Esophagus muscularis mucosa (tissue), 4 donors: ENCODE data around the gene ARL15. TPM values are rescaled to one million over a fixed set of nuclear protein-coding genes. Genes with fewer than 3 reads are reported as not detected.

Experiments used
- DNase-seq: peaks from one replicate; pipeline ENCODE4 v3.0.0-alpha.2; 2017; ENCODE audit errors: extremely low spot score
- H3K27ac ChIP-seq, 4 donors: fragments of 200-600 bp; sonication (generic); replicated peaks in 1 of 4; 1 replicate in 3 of 4; 2 replicates in 1 of 4; pipeline ENCODE4 v1.5.1; 2016 to 2019; ENCODE audit warnings: mild to moderate bottlenecking in 1 of 4
- H3K27me3 ChIP-seq, 4 donors: fragments of 200-600 bp; sonication (generic); one replicate each; pipeline versions ENCODE4 v1.5.1 to v1.6.0; 2016 to 2019
- H3K36me3 ChIP-seq, 4 donors: fragments of 200-600 bp; sonication (generic); one replicate each; pipeline ENCODE4 v1.5.1; 2016 to 2019
- H3K4me1 ChIP-seq, 4 donors: fragments of 200-600 bp; sonication (generic); one replicate each; pipeline ENCODE4 v1.5.1; 2016 to 2019
- H3K4me3 ChIP-seq, 4 donors: fragments of 200-600 bp; sonication (generic); 1 replicate in 2 of 4; 2 replicates in 2 of 4; pipeline ENCODE4 v1.5.1; 2016 to 2019; ENCODE audit warnings: mild to moderate bottlenecking in 4 of 4, moderate library complexity in 1 of 4
- H3K9me3 ChIP-seq, 4 donors: fragments of 200-600 bp; sonication (generic); 1 replicate in 3 of 4; 2 replicates in 1 of 4; pipeline ENCODE4 v1.5.1; 2016 to 2019
- CTCF ChIP-seq, 3 experiments: fragments of 200-600 bp in 2 of 3; fragments of 450-650 bp in 1 of 3; sonication (generic) in 2 of 3; IDR thresholded peaks; one replicate each; pipeline ENCODE4 v1.5.1; 2017 to 2019; ENCODE audit warnings: antibody characterized with exemption in 3 of 3, mild to moderate bottlenecking in 2 of 3, moderate library complexity in 1 of 3
- EP300 ChIP-seq: sonication (generic); formaldehyde crosslinking; IDR thresholded peaks from one replicate; pipeline ENCODE4 v1.6.1; 2017; ENCODE audit warnings: antibody characterized with exemption
- POLR2A ChIP-seq: fragments of 450-650 bp; IDR thresholded peaks from one replicate; pipeline ENCODE4 v1.6.1; 2017; ENCODE audit warnings: antibody characterized with exemption, moderate library complexity, mild to moderate bottlenecking, low read depth
- POLR2AphosphoS5 ChIP-seq, 2 donors: sonication (generic); formaldehyde crosslinking; IDR thresholded peaks; one replicate each; pipeline ENCODE4 v1.6.1; 2017; ENCODE audit warnings: antibody characterized with exemption in 2 of 2
- WGBS: methylation state at CpG from one replicate; pipeline ENCODE4 v1.1.5; 2018; 5-methylcytosine and 5-hydroxymethylcytosine counted together
- intact Hi-C: fragments of 100-400 bp; cut with DNase I; formaldehyde crosslinking; loops from one replicate; pipeline ENCODE4 v1.15.1; 2023
- total RNA-seq, 4 donors: library from RNA; depleted of rRNA; stranded (reverse); fragments of >200 nt; gene quantifications; one replicate each; pipeline versions ENCODE4 v1.1.0 to v1.2.1, GENCODE V29; 2016

Gene ARL15
- total RNA-seq, 4 donors from 2014 or later, result 11.6 to 21.6 (median 16.5) TPM

GRCh38 chr5:53915120-53915519 lies 395.3 kb downstream of the ARL15 start:
- Histone ChIP-seq H3K36me3 (no peaks in the 10 kb centered on the region), H3K4me1 (no peaks in the 10 kb centered on the region), H3K4me3 (no peak overlapping the region), H3K9me3 (no peaks in the 10 kb centered on the region), H3K27me3 (no peaks in the 10 kb centered on the region), H3K27ac (no peak overlapping the region)
- TF ChIP-seq EP300, result no peak
- TF ChIP-seq POLR2A, result no peak
- TF ChIP-seq CTCF (IDR thresholded peaks at IDR 0.05), result no peak
- TF ChIP-seq POLR2AphosphoS5 (IDR thresholded peaks at IDR 0.05), result no peak
- WGBS, result 94% methylated on average over 1 of the region's 1 CpG
- no peak for DNase-seq
- intact Hi-C loops, result no loop called here

GRCh38 chr5:53913941-53914340 lies 396.4 kb downstream of the ARL15 start:
- Histone ChIP-seq H3K4me3 (no peak overlapping the region), H3K9me3 (no peaks in the 10 kb centered on the region), H3K36me3 (no peaks in the 10 kb centered on the region), H3K4me1 (no peaks in the 10 kb centered on the region), H3K27me3 (no peaks in the 10 kb centered on the region), H3K27ac (no peak overlapping the region)
- TF ChIP-seq EP300 (no peak), POLR2AphosphoS5 (IDR thresholded peaks at IDR 0.05) (no peak), POLR2A (no peak), CTCF (IDR thresholded peaks at IDR 0.05) (no peak)
- no peak for DNase-seq
- WGBS, result 76% methylated on average over 1 of the region's 1 CpG
- intact Hi-C loops, result no loop called here

GRCh38 chr5:53908757-53909156 lies 401.6 kb downstream of the ARL15 start:
- Histone ChIP-seq H3K27me3 (no peaks in the 10 kb centered on the region), H3K36me3 (no peaks in the 10 kb centered on the region), H3K9me3 (no peaks in the 10 kb centered on the region), H3K4me3 (no peak overlapping the region), H3K4me1 (no peaks in the 10 kb centered on the region), H3K27ac (no peak overlapping the region)
- TF ChIP-seq POLR2A (no peak), POLR2AphosphoS5 (IDR thresholded peaks at IDR 0.05) (no peak), EP300 (no peak), CTCF (IDR thresholded peaks at IDR 0.05) (no peak)
- WGBS, result 95% methylated on average over 2 of the region's 2 CpGs
- intact Hi-C loops, result no loop called here
- DNase-seq, result no peak

- TF ChIP-seq EP300, result no peak
- no peak for TF ChIP-seq POLR2AphosphoS5 (IDR thresholded peaks at IDR 0.05)
- no peak for TF ChIP-seq POLR2A
- no peak for TF ChIP-seq CTCF (IDR thresholded peaks at IDR 0.05)
- Histone ChIP-seq H3K27ac (no peak overlapping the region), H3K36me3 (no peaks in the 10 kb centered on the region), H3K4me3 (no peak overlapping the region), H3K4me1 (no peaks in the 10 kb centered on the region), H3K27me3 (no peaks in the 10 kb centered on the region), H3K9me3 (no peaks in the 10 kb centered on the region)
- WGBS, result 92% methylated on average over 3 of the region's 3 CpGs
- DNase-seq, result no peak
- intact Hi-C loops, result no loop called here
These were observed 402.5 kb downstream of the ARL15 start for GRCh38 chr5:53907827-53908226.

GRCh38 chr5:53906736-53907135 lies 403.6 kb downstream of the ARL15 start:
- intact Hi-C loops, result no loop called here
- Histone ChIP-seq H3K4me3 (no peak overlapping the region), H3K36me3 (no peaks in the 10 kb centered on the region), H3K9me3 (no peaks in the 10 kb centered on the region), H3K27me3 (no peaks in the 10 kb centered on the region), H3K4me1 (no peaks in the 10 kb centered on the region), H3K27ac (no peak overlapping the region)
- WGBS, result 95% methylated on average over 1 of the region's 1 CpG
- no peak for DNase-seq
- TF ChIP-seq EP300 (no peak), POLR2A (no peak), POLR2AphosphoS5 (IDR thresholded peaks at IDR 0.05) (no peak), CTCF (IDR thresholded peaks at IDR 0.05) (no peak)
